Renal cortex interstitium (tissue), 15 donors: Measurements from ENCODE around the gene OR56B1. TPM values are rescaled to one million over a fixed set of nuclear protein-coding genes. Genes with fewer than 3 reads are reported as not detected.
"Not testable (repeated sequence)": the region's sequence is repeated elsewhere in the genome, so short reads cannot be mapped to it uniquely, and the experiment has no call there.

Experiments
- DNase-seq, 11 donors: peaks; one replicate each; pipeline ENCODE4 v3.0.0-alpha.2; 2013; ENCODE audit warnings: low read depth in 9 of 11, low spot score in 4 of 11; ENCODE audit errors: extremely low read depth in 1 of 11
- long read RNA-seq, 16 experiments: transcript quantifications; one replicate each; lab custom pipeline, GENCODE V29; 2026
- polyA plus RNA-seq, 3 donors: library from polyadenylated mRNA; unstranded; fragments of 120-200 nt; gene quantifications; one replicate each; pipeline ENCODE4 v1.2.1, GENCODE V29; 2013; ENCODE audit not compliant: insufficient read length in 3 of 3

Gene OR56B1, protein sequence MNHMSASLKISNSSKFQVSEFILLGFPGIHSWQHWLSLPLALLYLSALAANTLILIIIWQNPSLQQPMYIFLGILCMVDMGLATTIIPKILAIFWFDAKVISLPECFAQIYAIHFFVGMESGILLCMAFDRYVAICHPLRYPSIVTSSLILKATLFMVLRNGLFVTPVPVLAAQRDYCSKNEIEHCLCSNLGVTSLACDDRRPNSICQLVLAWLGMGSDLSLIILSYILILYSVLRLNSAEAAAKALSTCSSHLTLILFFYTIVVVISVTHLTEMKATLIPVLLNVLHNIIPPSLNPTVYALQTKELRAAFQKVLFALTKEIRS
- polyA plus RNA-seq = not detected
- long read RNA-seq, donor 1, partial matches to known transcripts = 0 of 1 reads
- long read RNA-seq, donor 1, other reads (novel, unspliced or antisense) = 0 of 1 reads
- long read RNA-seq, donor 2 = 0 reads
- long read RNA-seq, donor 3 = 0 reads
- long read RNA-seq, donor 4 = 0 reads
- long read RNA-seq, donor 5 = 0 reads
- long read RNA-seq, donor 6 = 0 reads
- long read RNA-seq, donor 7 = 0 reads
- long read RNA-seq, donor 8 = 0 reads
- long read RNA-seq, donor 9 = 0 reads
- long read RNA-seq, donor 10 = 0 reads
- long read RNA-seq, donor 11 = 0 reads
- long read RNA-seq, donor 12 = 0 reads
- long read RNA-seq, donor 13 = 0 reads
- long read RNA-seq, donor 14 = 0 reads
- long read RNA-seq, donor 15 = 0 reads
- long read RNA-seq, donor 16 = 0 reads

DNA sequence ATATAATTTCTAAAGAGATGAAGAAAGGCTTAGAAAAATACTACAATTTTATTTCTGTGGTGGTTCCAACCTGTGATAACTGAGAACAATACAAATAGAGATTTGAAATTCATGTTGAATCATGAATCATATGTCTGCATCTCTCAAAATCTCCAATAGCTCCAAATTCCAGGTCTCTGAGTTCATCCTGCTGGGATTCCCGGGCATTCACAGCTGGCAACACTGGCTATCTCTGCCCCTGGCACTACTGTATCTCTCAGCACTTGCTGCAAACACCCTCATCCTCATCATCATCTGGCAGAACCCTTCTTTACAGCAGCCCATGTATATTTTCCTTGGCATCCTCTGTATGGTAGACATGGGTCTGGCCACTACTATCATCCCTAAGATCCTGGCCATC, at the start of gene OR56B1:
Gene OR56B1 (plus strand): TSS at position 53 of the 400 bp plus-strand sequence. CDS start 69 bp downstream, at position 122.
- DNase-seq = no peak

DNA sequence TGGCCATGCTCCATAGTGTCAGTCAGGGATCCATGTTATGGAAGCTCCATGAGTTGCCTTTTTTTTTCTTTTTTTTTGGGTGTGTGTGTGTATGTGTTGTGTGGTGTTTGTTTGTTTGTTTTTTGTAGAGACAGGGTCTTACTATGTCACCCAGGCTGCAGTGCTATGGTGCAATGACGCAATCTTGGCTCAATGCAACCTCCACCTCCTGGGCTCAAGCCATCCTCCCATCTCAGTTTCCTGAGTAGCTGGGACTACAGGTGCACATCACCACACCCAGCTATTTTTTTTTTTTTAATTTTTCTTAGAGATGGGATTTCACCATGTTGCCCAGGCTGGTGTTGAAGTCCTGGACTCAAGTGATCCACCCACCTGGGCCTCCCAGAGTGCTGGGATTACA, 47.8 kb upstream of the OR56B1 start:
- no peak for DNase-seq

DNA sequence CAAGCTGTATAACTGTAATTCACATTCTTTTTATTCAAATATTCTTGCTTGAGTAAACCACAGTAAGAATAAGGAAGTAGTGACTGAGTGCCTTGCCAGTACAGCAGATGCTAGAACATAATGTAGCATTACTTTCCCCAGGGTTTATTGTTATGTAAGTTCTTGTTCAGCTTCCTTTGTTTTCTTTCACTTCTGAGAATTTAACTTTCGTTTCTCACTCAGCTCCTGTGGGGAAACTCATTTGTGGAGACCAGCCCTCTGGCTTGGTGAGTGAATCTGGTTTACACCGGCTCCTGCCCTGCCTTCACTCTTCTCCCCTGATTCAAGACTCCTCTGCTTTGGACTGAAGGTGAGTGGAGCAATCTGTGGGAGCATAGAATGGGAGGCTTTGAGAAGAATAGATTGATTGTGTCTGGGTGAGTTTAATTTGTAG, 46.7 kb upstream of the OR56B1 start, which contains the start of gene TRIM22:
Gene TRIM22 (plus strand): TSS at position 240 of the 433 bp plus-strand sequence. CDS start 6,443 bp downstream, outside the sequence.
- DNase-seq = peak in 6 of 11 donors; percentile 4 to 26 (median 8)

DNA sequence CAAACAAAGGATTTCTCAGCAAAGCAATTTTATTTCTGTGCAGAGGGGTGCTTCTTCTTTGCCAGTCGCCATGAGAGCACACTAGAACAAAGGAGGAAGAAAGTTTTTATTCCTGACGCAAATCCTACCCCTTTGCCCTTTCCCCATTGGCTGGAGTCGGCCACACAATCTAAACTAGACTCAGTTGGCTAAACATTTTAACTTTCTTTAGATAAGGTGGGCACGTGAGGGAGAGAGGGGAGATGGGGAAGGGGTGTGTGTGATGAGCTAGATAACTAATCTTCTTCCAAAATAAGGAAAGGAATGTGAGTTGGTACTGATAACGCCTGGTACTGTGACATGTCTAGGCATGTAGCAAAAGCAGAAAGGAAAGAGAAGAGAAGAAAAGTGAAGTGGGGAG, 46.0 kb upstream of the OR56B1 start:
- DNase-seq = no peak

DNA sequence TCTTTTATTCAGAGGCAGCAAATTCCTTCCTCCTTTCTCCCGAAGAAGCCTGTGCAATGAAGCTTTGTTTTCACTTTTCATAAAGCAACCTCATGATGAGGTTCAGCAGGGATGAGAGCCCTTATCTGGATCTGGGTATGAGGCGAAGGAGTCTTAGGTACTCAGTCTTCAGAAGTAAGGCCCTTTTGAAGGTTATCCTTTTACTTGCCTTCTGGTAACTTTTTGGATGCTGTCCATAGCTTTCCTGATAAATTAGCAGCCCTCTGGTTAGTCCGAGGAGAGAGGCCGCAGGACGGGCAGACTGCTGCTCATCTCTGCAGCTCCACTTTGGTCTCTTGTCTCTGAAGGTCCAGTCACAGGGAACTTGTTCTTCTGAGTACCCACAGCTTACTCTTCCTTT, 45.5 kb upstream of the OR56B1 start:
- DNase-seq = no peak

DNA sequence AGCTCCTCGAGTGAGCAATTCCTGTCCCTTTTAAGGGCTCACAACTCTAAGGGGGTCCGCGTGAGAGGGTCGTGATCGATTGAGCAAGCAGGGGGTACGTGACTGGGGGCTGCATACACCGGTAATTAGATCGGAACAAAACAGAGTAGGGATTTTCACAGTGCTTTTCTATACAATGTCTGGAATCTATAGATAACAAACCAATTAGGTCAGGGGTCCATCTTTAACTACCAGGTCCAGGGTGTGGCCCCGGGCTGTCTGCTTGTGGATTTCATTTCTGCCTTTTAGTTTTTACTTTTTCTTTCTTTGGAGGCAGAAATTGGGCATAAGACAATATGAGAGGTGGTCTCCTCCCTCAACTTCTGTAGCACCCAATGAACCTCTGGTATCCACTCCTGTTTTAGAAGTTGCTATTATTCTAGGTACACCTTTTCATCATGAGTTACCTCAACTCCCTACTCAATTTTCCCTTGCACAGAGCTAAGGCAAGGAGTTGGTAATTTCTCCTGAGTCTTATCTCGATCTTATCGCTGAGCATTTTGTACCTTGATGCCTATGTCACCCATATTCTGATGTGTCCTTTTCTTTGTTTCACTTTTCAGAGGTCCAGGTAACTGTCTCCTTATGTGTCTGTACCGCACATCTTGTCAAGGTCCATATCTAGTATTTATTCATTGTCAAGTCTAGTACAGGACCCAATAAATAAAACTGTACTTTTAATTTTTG, 44.8 kb upstream of the OR56B1 start:
- not testable (repeated sequence) for DNase-seq

DNA sequence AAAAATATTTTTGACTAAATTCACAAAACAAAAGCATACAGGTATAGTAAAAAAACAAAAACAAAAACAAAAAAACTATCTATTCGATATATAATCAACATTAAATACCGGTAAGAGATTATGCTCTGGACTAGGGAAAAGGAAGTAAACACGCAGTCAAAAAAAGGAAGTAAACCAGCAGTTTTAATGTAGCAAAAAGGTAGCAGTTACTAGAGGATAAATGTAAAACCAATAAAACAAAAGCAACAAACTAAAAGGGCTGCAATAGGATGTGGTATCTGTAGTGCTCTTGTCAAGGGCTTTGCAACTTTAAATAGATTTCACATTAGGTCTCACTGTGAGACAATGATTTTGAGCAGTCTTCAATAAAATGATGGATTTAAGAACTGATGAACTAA, 44.3 kb upstream of the OR56B1 start:
- DNase-seq = no peak

DNA sequence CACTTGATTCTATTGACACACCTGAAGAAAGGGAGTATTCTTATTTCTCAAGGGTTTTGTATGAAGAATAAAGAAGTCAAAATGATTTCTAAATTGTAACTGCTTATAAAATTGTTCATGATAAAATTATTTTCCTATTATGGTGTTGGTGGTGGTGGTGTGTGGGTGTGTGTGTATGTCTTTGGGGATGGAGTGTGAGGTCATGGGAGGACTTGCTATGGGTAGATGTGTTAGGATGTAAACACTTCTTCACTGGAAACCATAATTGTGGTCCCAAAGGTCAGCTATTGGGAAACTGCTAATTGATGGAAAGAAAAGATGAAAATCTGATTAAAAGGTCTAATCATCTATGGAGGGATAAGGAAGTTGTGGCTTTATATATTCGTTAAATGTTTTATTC, 41.6 kb upstream of the OR56B1 start:
- DNase-seq = no peak

DNA sequence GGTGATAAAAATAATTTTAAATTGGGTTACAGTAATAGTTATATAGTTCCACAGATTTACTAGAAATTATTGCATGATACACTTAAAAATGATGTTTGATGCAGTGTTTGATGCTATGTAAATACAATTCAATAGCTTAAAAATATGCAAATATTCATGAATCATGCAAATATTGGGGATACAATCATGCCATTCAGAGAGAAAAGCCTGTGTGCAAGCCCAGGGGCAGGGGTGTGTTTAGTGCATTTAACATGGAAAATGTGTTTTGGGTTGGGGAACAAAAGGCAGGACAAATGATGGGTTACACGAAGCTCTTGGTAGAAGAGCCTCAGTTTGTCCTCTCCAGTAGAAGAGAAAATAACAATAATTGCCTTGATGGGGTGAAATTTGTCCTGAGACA, 40.7 kb upstream of the OR56B1 start:
- DNase-seq = no peak

DNA sequence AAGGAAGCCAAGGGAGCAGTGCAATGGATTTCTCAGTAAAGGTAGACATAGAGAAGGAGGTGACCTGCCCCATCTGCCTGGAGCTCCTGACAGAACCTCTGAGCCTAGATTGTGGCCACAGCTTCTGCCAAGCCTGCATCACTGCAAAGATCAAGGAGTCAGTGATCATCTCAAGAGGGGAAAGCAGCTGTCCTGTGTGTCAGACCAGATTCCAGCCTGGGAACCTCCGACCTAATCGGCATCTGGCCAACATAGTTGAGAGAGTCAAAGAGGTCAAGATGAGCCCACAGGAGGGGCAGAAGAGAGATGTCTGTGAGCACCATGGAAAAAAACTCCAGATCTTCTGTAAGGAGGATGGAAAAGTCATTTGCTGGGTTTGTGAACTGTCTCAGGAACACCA, 40.0 kb upstream of the OR56B1 start:
- no peak for DNase-seq

DNA sequence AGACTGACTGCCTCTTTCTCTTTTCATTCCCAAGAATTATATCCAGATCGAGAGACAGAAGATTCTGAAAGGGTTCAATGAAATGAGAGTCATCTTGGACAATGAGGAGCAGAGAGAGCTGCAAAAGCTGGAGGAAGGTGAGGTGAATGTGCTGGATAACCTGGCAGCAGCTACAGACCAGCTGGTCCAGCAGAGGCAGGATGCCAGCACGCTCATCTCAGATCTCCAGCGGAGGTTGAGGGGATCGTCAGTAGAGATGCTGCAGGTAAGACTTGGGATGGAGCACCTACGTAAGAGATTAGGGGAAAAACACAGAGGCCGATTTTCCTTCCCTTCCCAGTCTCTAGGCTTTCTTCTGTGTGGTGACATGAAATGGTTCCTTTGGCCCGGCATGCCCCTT, 38.0 kb upstream of the OR56B1 start:
- no peak for DNase-seq

DNA sequence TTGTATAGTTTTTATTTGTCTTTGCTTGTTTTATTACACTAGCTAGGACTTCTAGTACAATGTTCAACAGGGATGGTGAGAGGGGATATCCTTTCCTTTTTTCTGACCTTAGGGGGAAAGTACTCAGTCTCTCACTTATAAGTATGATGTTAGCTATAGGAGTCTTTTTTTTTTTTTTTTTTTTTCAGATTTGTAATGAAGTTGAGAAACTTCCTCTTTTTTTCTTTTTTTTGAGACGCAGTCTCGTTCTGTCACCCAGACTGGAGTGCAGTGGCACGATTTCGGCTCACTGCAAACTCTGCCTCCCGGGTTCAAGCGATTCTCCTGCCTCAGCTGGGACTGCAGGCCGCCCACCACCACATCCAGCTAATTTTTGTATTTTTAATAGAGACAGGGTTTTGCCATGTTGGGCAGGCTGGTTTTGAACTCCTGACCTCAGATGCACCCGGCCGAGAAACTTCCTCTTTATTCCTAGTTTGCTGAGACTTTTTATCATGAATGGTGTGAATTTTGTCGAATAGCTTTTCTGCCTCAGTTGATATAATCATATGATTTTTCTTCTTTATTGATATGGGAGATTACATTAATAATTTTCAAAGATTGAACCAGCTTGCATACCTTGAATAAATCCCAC, 35.7 kb upstream of the OR56B1 start:
- no peak for DNase-seq

DNA sequence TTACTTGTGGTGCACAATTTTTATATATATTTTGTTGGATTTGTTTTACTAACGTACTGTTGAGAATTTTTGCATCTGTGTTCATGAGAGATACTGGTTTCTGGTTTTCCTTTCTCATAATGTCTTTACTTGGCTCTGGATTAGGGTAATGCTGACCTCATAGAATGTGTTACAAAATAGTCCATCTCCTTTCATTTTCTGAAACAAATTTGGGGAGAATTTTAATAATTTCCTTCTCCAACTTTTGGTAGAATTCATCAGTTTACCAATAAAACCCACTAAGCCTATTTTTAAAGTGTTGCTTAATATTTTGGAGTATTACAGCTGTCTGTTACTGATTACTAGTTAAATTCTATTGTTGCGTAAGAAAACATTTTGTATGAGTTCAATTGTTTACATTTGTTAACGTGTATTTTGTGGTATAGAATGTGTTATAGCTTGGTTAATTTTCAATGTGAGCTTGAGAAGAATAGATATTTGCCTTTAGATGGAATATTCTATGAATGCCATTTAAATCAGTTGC, 35.1 kb upstream of the OR56B1 start:
- DNase-seq = no peak

DNA sequence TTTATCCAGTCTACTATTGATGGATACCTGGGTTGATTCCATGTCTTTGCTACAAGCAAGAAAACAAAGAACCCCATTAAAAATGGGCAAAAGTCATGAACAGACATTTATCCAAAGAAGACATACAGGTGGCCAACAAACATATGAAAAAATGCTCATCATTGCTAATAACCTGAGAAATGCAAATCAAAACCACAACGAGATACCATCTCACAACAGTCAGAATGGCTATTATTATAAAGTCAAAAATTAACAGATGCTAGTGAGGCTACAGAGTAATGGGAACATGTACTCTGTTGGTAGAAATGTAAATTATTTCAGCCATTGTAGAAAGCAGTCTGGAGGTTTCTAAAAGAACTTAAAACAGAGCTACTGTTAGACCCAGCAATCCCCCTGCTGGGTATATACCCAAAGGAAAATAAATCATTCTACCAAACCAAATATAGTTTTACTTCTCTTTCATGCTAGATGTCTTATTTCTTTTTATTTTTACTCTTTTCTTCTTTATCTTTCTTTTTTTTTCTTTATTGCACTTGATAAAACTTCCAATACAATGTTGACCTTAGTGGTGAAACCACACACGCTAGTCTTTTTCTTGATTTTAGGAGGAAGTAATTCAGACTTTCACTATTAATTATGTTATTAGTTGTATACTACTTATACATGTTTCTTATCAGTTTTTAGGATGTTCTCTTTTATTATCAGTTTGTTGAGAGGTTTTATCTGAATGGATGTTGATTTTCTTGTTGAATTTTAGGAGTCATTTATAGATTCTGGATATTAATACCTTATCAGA, 32.3 kb upstream of the OR56B1 start:
- no peak for DNase-seq

DNA sequence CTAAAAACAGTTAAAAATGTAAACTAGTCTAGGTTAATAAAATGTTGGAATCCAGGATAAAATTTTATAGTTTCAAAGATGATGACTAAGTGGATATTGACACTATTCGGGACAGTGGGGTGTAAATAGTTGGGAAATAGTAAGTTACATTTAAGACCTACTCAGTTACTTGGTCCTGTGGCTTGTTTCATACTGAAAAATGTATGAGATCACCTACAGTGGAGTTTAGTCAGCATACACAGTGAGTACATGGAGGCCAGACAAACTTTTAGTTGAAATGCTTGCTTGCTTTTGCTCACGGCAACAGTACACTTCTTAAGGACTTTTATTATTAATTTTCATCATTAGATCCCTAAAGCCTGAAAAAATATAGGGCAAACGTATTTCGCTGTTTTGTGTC, 30.6 kb upstream of the OR56B1 start:
- DNase-seq = no peak

DNA sequence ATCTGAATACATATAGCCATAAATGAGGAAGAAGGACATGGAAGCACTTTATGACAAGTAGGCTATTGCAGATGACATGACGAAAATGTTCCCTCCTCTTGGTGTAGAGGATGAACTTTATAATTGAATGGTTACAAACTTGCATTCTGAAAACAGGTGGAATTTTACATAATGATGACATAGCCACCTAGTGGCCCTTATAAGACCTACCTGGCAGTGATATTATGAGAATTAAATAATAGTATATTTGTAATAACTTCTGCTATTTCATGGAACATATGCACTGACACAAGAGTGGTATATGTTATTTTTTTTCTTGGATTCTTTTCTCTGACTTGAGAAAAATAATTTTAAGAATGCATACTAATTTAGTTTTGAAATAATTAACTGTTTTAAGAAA, 23.7 kb upstream of the OR56B1 start:
- DNase-seq = no peak

DNA sequence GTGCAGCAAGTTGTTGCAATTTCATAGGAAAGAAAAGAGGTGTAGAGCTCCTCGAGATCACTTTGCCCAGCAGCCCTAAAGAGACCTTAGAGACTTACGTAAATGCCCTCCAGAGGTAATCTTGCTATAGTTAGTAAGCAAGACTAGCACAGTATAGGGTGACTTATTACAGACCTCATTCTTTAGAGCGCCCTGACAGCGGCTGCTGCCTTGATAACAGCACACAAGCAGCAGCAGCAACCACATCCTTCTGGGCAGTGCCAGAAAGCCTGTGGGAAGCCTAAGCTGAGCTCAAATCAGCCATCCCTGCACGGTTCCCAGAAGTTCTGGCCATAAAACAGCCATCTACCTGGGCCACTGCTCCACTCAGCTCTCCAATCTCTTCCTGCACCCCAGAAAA, 22.6 kb upstream of the OR56B1 start:
- DNase-seq = no peak

DNA sequence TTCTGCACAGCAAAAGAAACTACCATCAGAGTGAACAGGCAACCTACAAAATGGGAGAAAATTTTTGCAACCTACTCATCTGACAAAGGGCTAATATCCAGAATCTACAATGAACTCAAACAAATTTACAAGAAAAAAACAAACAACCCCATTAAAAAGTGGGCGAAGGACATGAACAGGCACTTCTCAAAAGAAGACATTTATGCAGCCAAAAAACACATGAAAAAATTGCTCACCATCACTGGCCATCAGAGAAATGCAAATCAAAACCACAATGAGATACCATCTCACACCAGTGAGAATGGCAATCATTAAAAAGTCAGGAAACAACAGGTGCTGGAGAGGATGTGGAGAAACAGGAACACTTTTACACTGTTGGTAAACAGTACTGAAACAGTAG, 19.7 kb upstream of the OR56B1 start:
- not testable (repeated sequence) for DNase-seq
